K562 (cell line): ENCODE results near the gene LNPEP. TPM values are rescaled to one million over a fixed set of nuclear protein-coding genes. Genes with fewer than 3 reads are reported as not detected.

ENCODE experiments used
- ATF7 ChIP-seq: fragments of 450-650 bp; IDR thresholded peaks from 2 replicates; pipeline ENCODE4 v1.7.1; 2014; ENCODE audit warnings: mild to moderate bottlenecking, moderate library complexity
- CHD4 ChIP-seq: fragments of 200-600 bp; sonication (generic); IDR thresholded peaks from 3 replicates; pipeline ENCODE4 v1.6.1; 2012; ENCODE audit warnings: low read depth, mild to moderate bottlenecking, mixed read lengths, low read length, inconsistent platforms; ENCODE audit not compliant: insufficient read depth, insufficient replicate concordance, poor library complexity, severe bottlenecking
- DMBX1 ChIP-seq: fragments of 250-450 bp; sonication (Bioruptor Pico); IDR thresholded peaks from 2 replicates; pipeline ENCODE4 v1.8.0; 2022; ENCODE audit warnings: inconsistent platforms, mild to moderate bottlenecking, moderate library complexity, borderline replicate concordance
- EGR1 ChIP-seq: fragments of 450-650 bp; conservative IDR thresholded peaks from 2 replicates; pipeline ENCODE4 v1.6.1; 2017; ENCODE audit warnings: mild to moderate bottlenecking
- ELF4 ChIP-seq: fragments of 450-650 bp; formaldehyde crosslinking; IDR thresholded peaks from 2 replicates; pipeline ENCODE4 v1.4.0; 2022; ENCODE audit warnings: missing genetic modification characterization
- ERF ChIP-seq: fragments of 450-650 bp; formaldehyde crosslinking; IDR thresholded peaks from 2 replicates; pipeline ENCODE4 v1.4.0; 2020; ENCODE audit warnings: mild to moderate bottlenecking, mixed read lengths
- ESRRB ChIP-seq: fragments of 250-450 bp; sonication (Bioruptor Pico); IDR thresholded peaks from 2 replicates; pipeline ENCODE4 v1.5.0; 2020; ENCODE audit warnings: mild to moderate bottlenecking, moderate library complexity, borderline replicate concordance
- FOXA3 ChIP-seq, 2 experiments: fragments of 450-650 bp in 1 of 2; sonication (generic) in 1 of 2; formaldehyde crosslinking; IDR thresholded peaks in 1 of 2; conservative IDR thresholded peaks in 1 of 2; 2 replicates each; pipeline versions ENCODE4 v1.4.0 to v1.8.0; 2020 to 2022; ENCODE audit warnings: mild to moderate bottlenecking in 2 of 2, missing genetic modification reagents in 1 of 2
- FOXK2 ChIP-seq, 2 experiments: fragments of 450-650 bp; IDR thresholded peaks in 1 of 2; conservative IDR thresholded peaks in 1 of 2; 2 replicates each; pipeline ENCODE4 v1.6.1; 2016; ENCODE audit warnings: low read depth in 2 of 2, mild to moderate bottlenecking in 1 of 2
- JUNB ChIP-seq: fragments of 450-650 bp; formaldehyde crosslinking; conservative IDR thresholded peaks from 2 replicates; pipeline ENCODE4 v1.4.0; 2020; ENCODE audit warnings: mild to moderate bottlenecking
- LEF1 ChIP-seq: fragments of 450-650 bp; IDR thresholded peaks from 2 replicates; pipeline ENCODE4 v1.6.1; 2016; ENCODE audit warnings: mild to moderate bottlenecking
- MCM7 ChIP-seq, 2 experiments: fragments of 450-650 bp; IDR thresholded peaks; 2 replicates each; pipeline ENCODE4 v1.6.1; 2016 to 2018
- MED1 ChIP-seq: sonication (generic); formaldehyde crosslinking; IDR thresholded peaks from 2 replicates; pipeline ENCODE4 v1.8.1; 2023; ENCODE audit warnings: missing genetic modification reagents, borderline replicate concordance
- MTA2 ChIP-seq: fragments of 450-650 bp; IDR thresholded peaks from 2 replicates; pipeline ENCODE4 v1.6.1; 2016; ENCODE audit warnings: low read depth
- NCOA6 ChIP-seq: fragments of 450-650 bp; IDR thresholded peaks from 2 replicates; pipeline ENCODE4 v1.6.1; 2017; ENCODE audit warnings: mild to moderate bottlenecking
- NR4A1 ChIP-seq, 2 experiments: fragments of 250-450 bp in 1 of 2; fragments of 450-650 bp in 1 of 2; sonication (Bioruptor Pico) in 1 of 2; IDR thresholded peaks; 2 replicates each; pipeline versions ENCODE4 v1.4.0 to v1.6.1; 2016 to 2020; ENCODE audit warnings: mild to moderate bottlenecking in 2 of 2, missing compliant biosample characterization in 1 of 2, missing genetic modification characterization in 1 of 2, moderate library complexity in 1 of 2
- PCBP1 ChIP-seq: fragments of 200-400 bp; formaldehyde crosslinking; IDR thresholded peaks from 2 replicates; pipeline ENCODE4 v1.6.1; 2018; ENCODE audit warnings: mild to moderate bottlenecking, low read depth, low read length; ENCODE audit not compliant: poor library complexity, severe bottlenecking
- RB1 ChIP-seq: fragments of 450-650 bp; IDR thresholded peaks from 2 replicates; pipeline ENCODE4 v1.6.1; 2017; ENCODE audit warnings: low read depth, mild to moderate bottlenecking
- SMAD1 ChIP-seq: fragments of 150-350 bp; IDR thresholded peaks from 2 replicates; pipeline ENCODE4 v1.6.1; 2014; ENCODE audit warnings: low read length, low read depth; ENCODE audit not compliant: partially characterized antibody
- SRSF1 ChIP-seq: fragments of 200-400 bp; formaldehyde crosslinking; IDR thresholded peaks from 2 replicates; pipeline ENCODE4 v1.6.1; 2017; ENCODE audit warnings: mild to moderate bottlenecking, low read depth, low read length, moderate library complexity
- ZBTB7A ChIP-seq: IDR thresholded peaks from 2 replicates; pipeline ENCODE4 v1.6.1; 2011; ENCODE audit warnings: low read depth, mild to moderate bottlenecking, low read length, moderate library complexity, borderline replicate concordance; ENCODE audit not compliant: control insufficient read depth
- ZNF121 ChIP-seq: sonication (generic); formaldehyde crosslinking; conservative IDR thresholded peaks from 2 replicates; pipeline ENCODE4 v1.8.0; 2022; ENCODE audit warnings: missing genetic modification reagents
- ZNF133 ChIP-seq: fragments of 250-450 bp; sonication (Bioruptor Pico); IDR thresholded peaks from 2 replicates; pipeline ENCODE4 v1.4.0; 2020; ENCODE audit warnings: mild to moderate bottlenecking
- ZNF184 ChIP-seq: sonication (generic); formaldehyde crosslinking; IDR thresholded peaks from 2 replicates; pipeline ENCODE4 v1.5.0; 2020; ENCODE audit warnings: missing genetic modification reagents
- ZNF408 ChIP-seq: fragments of 250-450 bp; sonication (Bioruptor Pico); IDR thresholded peaks from 2 replicates; pipeline ENCODE4 v1.4.0; 2020; ENCODE audit warnings: low read depth, mild to moderate bottlenecking, moderate library complexity
- ZNF57 ChIP-seq: fragments of 450-650 bp; formaldehyde crosslinking; IDR thresholded peaks from 2 replicates; pipeline ENCODE4 v1.4.0; 2020; ENCODE audit warnings: mild to moderate bottlenecking, moderate library complexity
- ZNF707 ChIP-seq: fragments of 250-450 bp; sonication (Bioruptor Pico); conservative IDR thresholded peaks from 2 replicates; pipeline ENCODE4 v1.8.0; 2022; ENCODE audit warnings: inconsistent platforms, mild to moderate bottlenecking, moderate library complexity
- ZNF764 ChIP-seq: fragments of 250-450 bp; sonication (Bioruptor Pico); IDR thresholded peaks from 2 replicates; pipeline ENCODE4 v1.4.0; 2020; ENCODE audit warnings: low read depth, mild to moderate bottlenecking, moderate library complexity
- ZSCAN29 ChIP-seq: fragments of 450-650 bp; IDR thresholded peaks from 2 replicates; pipeline ENCODE4 v1.6.1; 2017
- polyA plus RNA-seq, 8 experiments: library from polyadenylated mRNA; depleted of rRNA in 4 of 8; stranded (reverse) in 5 of 8; unstranded in 3 of 8; fragments of >200 nt; fragmentation: Nextera tagmentation in 2 of 8; fragmentation: Illumina TruSeq in 1 of 8; extraction: Ambion mirVana in 2 of 8; extraction: Trizol in 1 of 8; gene quantifications; 2 replicates each; pipeline versions ENCODE4 v1.2.1 to v1.2.3, GENCODE V29; 2011 to 2014; ENCODE audit warnings: inconsistent platforms in 1 of 8, missing spikeins in 1 of 8
- total RNA-seq, 7 experiments: library from RNA; depleted of rRNA in 6 of 7; stranded (reverse); fragments of >200 nt in 6 of 7; fragmentation: Illumina TruSeq in 2 of 7; extraction: Trizol in 2 of 7; gene quantifications; 2 replicates each; pipeline versions ENCODE4 v1.2.1 to v1.2.3, GENCODE V29; 2011 to 2021; ENCODE audit warnings: low replicate concordance in 1 of 7
- TF ChIP-seq, protein P1 (sequence below), 2 experiments: fragments of 200-800 bp in 1 of 2; sonication (Bioruptor generic) in 1 of 2; sonication (generic) in 1 of 2; formaldehyde crosslinking in 1 of 2; IDR thresholded peaks in 1 of 2; conservative IDR thresholded peaks in 1 of 2; 2 replicates each; pipeline versions ENCODE4 v1.5.0 to v1.6.1; 2016 to 2020; ENCODE audit warnings: missing compliant biosample characterization in 1 of 2, missing genetic modification characterization in 1 of 2, missing genetic modification reagents in 1 of 2

LNPEP gene
- total and polyA plus RNA-seq, 9 of the 15 experiments (the other 6 are each of a cell fraction or from before 2014, with no cell fraction given) = 2.6 to 27.9 (median 11.2) TPM

DNA sequence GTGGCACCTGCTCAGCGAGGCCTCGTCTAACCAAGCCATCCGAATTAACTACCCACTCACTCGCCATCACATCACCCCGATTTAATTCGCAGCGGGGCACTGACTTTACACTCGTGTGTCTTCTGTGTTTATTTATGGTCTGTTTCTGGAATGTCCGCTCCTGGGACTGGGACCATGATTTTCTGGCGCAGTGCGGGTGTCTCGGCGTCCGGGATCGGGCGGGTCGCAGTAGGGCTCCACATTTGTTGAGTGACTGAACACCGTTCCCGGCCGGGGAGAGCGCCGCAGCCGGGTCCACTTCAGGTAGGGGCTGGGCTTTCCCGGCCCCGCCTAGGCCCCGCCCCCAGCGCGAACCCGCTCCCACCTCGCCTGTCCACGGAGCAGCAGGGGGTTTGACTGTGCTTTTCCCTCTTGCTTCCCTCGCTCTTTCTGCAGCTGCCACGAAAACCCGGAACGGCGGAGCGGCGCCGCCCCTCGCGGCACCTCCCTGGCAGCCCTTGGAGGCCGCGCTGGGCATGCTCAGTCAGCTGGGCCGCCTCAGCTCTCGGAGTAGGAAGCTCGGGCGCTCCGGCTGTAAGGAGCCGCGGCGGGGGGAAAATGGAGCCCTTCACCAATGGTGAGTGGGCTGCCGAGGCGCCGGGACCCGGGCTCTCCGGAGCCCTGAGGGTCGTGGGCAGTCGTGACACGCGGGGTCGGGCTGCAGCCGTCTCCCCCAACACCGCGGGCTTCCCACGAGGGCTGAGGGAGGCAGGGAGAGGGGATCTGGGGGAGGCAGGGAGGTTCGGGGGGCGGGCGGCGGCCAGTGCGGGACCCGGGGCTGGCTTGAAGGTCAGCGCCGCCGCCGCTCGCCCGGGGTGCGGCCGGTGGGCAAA, at the start of gene LNPEP (continued):
- TF ChIP-seq NR4A1 (CRISPR knock-in tag; IDR thresholded peaks at IDR 0.05) (no peak), NR4A1 (tag; IDR thresholded peaks at IDR 0.05) (no peak), DMBX1 (CRISPR knock-in tag) (no peak), FOXA3 (CRISPR knock-in tag; conservative IDR thresholded peaks at IDR 0.05 in 1 of 2, IDR thresholded peaks at IDR 0.05 in 1 of 2) (no peak), SRSF1 (no peak), ZNF133 (CRISPR knock-in tag) (no peak), LEF1 (no peak), ZSCAN29 (peak; percentile 70; the same call in 1 of the 2 replicates), ZNF184 (CRISPR knock-in tag) (no peak), ZNF764 (CRISPR knock-in tag) (no peak), MCM7 (IDR thresholded peaks at IDR 0.05) (no peak), MTA2 (no peak), MED1 (no peak), FOXK2 (conservative IDR thresholded peaks at IDR 0.05 in 1 of 2, IDR thresholded peaks at IDR 0.05 in 1 of 2; ENCODE audit: low read depth in 2 of 2) (peak in 1 of 2 experiments; percentile 38; a peak in 2 of 4 replicates), ZNF57 (no peak), EGR1 (peak; percentile 36), NCOA6 (no peak), ZNF707 (no peak), ATF7 (peak; percentile 49), ZNF408 (no peak), CHD4 (no peak), JUNB (CRISPR knock-in tag) (no peak), PCBP1 (peak; percentile 95), ESRRB (CRISPR knock-in tag) (no peak), ZNF121 (no peak), SMAD1 (no peak), ZBTB7A (peak; percentile 80), ELF4 (no peak), RB1 (peak; percentile 88), ERF (no peak)
- TF ChIP-seq, protein P1, sequence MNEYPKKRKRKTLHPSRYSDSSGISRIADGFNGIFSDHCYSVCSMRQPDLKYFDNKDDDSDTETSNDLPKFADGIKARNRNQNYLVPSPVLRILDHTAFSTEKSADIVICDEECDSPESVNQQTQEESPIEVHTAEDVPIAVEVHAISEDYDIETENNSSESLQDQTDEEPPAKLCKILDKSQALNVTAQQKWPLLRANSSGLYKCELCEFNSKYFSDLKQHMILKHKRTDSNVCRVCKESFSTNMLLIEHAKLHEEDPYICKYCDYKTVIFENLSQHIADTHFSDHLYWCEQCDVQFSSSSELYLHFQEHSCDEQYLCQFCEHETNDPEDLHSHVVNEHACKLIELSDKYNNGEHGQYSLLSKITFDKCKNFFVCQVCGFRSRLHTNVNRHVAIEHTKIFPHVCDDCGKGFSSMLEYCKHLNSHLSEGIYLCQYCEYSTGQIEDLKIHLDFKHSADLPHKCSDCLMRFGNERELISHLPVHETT (CRISPR knock-in tag; conservative IDR thresholded peaks at IDR 0.05 in 1 of 2, IDR thresholded peaks at IDR 0.05 in 1 of 2) = no peak
